HepG2 (cell line): Measurements from ENCODE around the gene SLIT1. TPM values are rescaled to one million over a fixed set of nuclear protein-coding genes. Genes with fewer than 3 reads are reported as not detected.

Experiments
- ATAC-seq: fragments of 200-7000 bp; cut with Tn5 transposase; 3 replicates; pipeline ENCODE4 v1.9.1; 2020; ENCODE audit warnings: mild to moderate bottlenecking, moderate library complexity
- BruUV-seq: library from RNA; stranded (reverse); fragments of 400-500 nt; replicated peaks from 2 replicates; lab custom pipeline; 2021; lab: Mats Ljungman, UMichigan
- CTCF ChIA-PET: fragments of 300-600 bp; formaldehyde crosslinking; extraction: SDS; loops from one replicate; lab custom pipeline; 2021; ENCODE audit warnings: low total read pairs, inconsistent platforms, low intra/inter-chr PET ratio; lab: Yijun Ruan, JAX
- POLR2A ChIA-PET: fragments of 350-600 bp; sonication (Branson Sonifier 250); formaldehyde crosslinking; loops from one replicate; lab custom pipeline; 2020; ENCODE audit warnings: antibody characterized with exemption, inconsistent platforms; lab: Yijun Ruan, JAX
- DNase-seq: peaks from one replicate; pipeline ENCODE4 v3.0.0-alpha.2; 2015; ENCODE audit warnings: low spot score
- FAIRE-seq: peaks from 3 replicates; lab custom pipeline; 2011; peaks lifted over from hg19 to GRCh38; lab: Jason Lieb, UNC
- H2AFZ ChIP-seq: one replicate; pipeline ENCODE4 v1.6.1; 2011; ENCODE audit warnings: low read length, inconsistent platforms
- H3K27ac ChIP-seq: fragments of 300-600 bp; 3 replicates; pipeline ENCODE4 v1.8.0; 2011; ENCODE audit warnings: mixed run types, mild to moderate bottlenecking, mixed read lengths, low read length, inconsistent platforms; ENCODE audit not compliant: insufficient read depth; ENCODE audit errors: extremely low read length
- H3K27me3 ChIP-seq, 2 experiments: fragments of 200-600 bp in 1 of 2; 2 replicates in 1 of 2; 3 replicates in 1 of 2; pipeline versions ENCODE4 v1.6.0 to v1.8.0; 2011; ENCODE audit warnings: low read length in 2 of 2, mild to moderate bottlenecking in 2 of 2, moderate library complexity in 2 of 2, inconsistent platforms in 1 of 2; ENCODE audit not compliant: insufficient read depth in 2 of 2, control insufficient read depth in 1 of 2
- H3K36me3 ChIP-seq, 2 experiments: fragments of 200-600 bp in 1 of 2; replicated peaks in 1 of 2; 2 replicates in 1 of 2; 3 replicates in 1 of 2; pipeline versions ENCODE4 v1.5.1 to v1.8.0; 2011; ENCODE audit warnings: low read length in 2 of 2, inconsistent platforms in 1 of 2; ENCODE audit not compliant: insufficient read depth in 2 of 2, control insufficient read depth in 1 of 2
- H3K4me1 ChIP-seq: 2 replicates; pipeline ENCODE4 v1.5.1; 2012; ENCODE audit warnings: low read length, inconsistent platforms; ENCODE audit not compliant: insufficient read depth
- H3K4me2 ChIP-seq: 2 replicates; pipeline ENCODE4 v1.6.0; 2011; ENCODE audit warnings: low read depth, low read length, inconsistent platforms
- H3K4me3 ChIP-seq, 3 experiments: fragments of 200-600 bp in 1 of 3; sonication (generic), shearing (Covaris generic) in 1 of 3; replicated peaks in 1 of 3; 2 replicates each; pipeline ENCODE4 v1.5.1; 2011 to 2016; ENCODE audit warnings: low read length in 3 of 3, inconsistent platforms in 2 of 3, low read depth in 2 of 3, mild to moderate bottlenecking in 2 of 3, control low read depth in 1 of 3, mixed read lengths in 1 of 3; ENCODE audit not compliant: insufficient read depth in 1 of 3
- H3K79me2 ChIP-seq: one replicate; pipeline ENCODE4 v1.6.1; 2011; ENCODE audit warnings: low read length, inconsistent platforms; ENCODE audit not compliant: insufficient read depth
- H3K9ac ChIP-seq: 2 replicates; pipeline ENCODE4 v1.6.0; 2011; ENCODE audit warnings: mild to moderate bottlenecking, low read depth, low read length, inconsistent platforms; ENCODE audit not compliant: insufficient read depth
- H3K9me3 ChIP-seq: 2 replicates; pipeline ENCODE4 v1.5.1; 2012; ENCODE audit warnings: mild to moderate bottlenecking, low read length
- H4K20me1 ChIP-seq: 2 replicates; pipeline ENCODE4 v1.6.0; 2011; ENCODE audit warnings: inconsistent platforms, mild to moderate bottlenecking, low read length, moderate library complexity; ENCODE audit not compliant: insufficient read depth
- CREB1 ChIP-seq, 2 experiments: fragments of 450-650 bp in 1 of 2; IDR thresholded peaks; 2 replicates each; pipeline ENCODE4 v1.6.1; 2016 to 2017; ENCODE audit warnings: control low read depth in 1 of 2, mild to moderate bottlenecking in 1 of 2, missing compliant biosample characterization in 1 of 2, missing genetic modification characterization in 1 of 2
- GTF3A ChIP-seq: sonication (generic); formaldehyde crosslinking; conservative IDR thresholded peaks from 2 replicates; pipeline ENCODE4 v1.4.0; 2020; ENCODE audit warnings: mild to moderate bottlenecking, missing genetic modification reagents
- HOXD1 ChIP-seq: sonication (generic); formaldehyde crosslinking; IDR thresholded peaks from 2 replicates; pipeline ENCODE4 v1.5.0; 2020; ENCODE audit warnings: missing genetic modification reagents
- NR2C2 ChIP-seq: sonication (generic); formaldehyde crosslinking; IDR thresholded peaks from 2 replicates; pipeline ENCODE4 v1.4.0; 2020; ENCODE audit warnings: missing genetic modification reagents, mild to moderate bottlenecking, moderate library complexity, borderline replicate concordance
- REL ChIP-seq: sonication (generic); formaldehyde crosslinking; conservative IDR thresholded peaks from 2 replicates; pipeline ENCODE4 v1.8.0; 2022; ENCODE audit warnings: mild to moderate bottlenecking, missing genetic modification reagents, moderate library complexity
- ZNF589 ChIP-seq: sonication (generic); formaldehyde crosslinking; conservative IDR thresholded peaks from 2 replicates; pipeline ENCODE4 v1.8.0; 2022; ENCODE audit warnings: mild to moderate bottlenecking, moderate library complexity, missing genetic modification reagents
- ZNF768 ChIP-seq: sonication (generic); formaldehyde crosslinking; IDR thresholded peaks from 2 replicates; pipeline ENCODE4 v1.4.0; 2020; ENCODE audit warnings: missing genetic modification reagents
- WGBS: methylation state at CpG from one replicate; pipeline ENCODE4 v1.1.6; 2017; ENCODE audit warnings: low lambda C conversion rate; 5-methylcytosine and 5-hydroxymethylcytosine counted together
- in situ Hi-C: cut with HindIII; loops from 2 replicates; pipeline ENCODE4 v1.10.0; 2017; ENCODE audit warnings: low pct_unique_long_range_greater_than_20kb; ENCODE audit not compliant: extremely low pct_ligation_motif_present
- intact Hi-C: fragments of 100-400 bp; cut with micrococcal nuclease; formaldehyde crosslinking; loops from one replicate; pipeline ENCODE4 v1.10.0; 2022; ENCODE audit not compliant: unreplicated experiment
- polyA plus RNA-seq, 8 experiments: library from polyadenylated mRNA; depleted of rRNA in 3 of 8; stranded (reverse) in 7 of 8; unstranded in 1 of 8; fragments of >200 nt; fragmentation: Illumina TruSeq in 4 of 8; extraction: Trizol in 4 of 8; gene quantifications; 2 replicates each; pipeline versions ENCODE4 v1.2.1 to v1.2.3, GENCODE V29; 2011 to 2016; ENCODE audit warnings: low read depth in 4 of 8, missing spikeins in 1 of 8, mixed read lengths in 1 of 8; ENCODE audit not compliant: insufficient read depth in 1 of 8
- total RNA-seq, 5 experiments: library from RNA; depleted of rRNA; stranded (reverse); fragments of >200 nt; fragmentation: Illumina TruSeq; extraction: Trizol; gene quantifications; 2 replicates each; pipeline ENCODE4 v1.2.3, GENCODE V29; 2016; ENCODE audit warnings: low read depth in 1 of 5
- TF ChIP-seq, protein P1 (sequence below): sonication (generic); formaldehyde crosslinking; conservative IDR thresholded peaks from 2 replicates; pipeline ENCODE4 v1.8.0; 2022; ENCODE audit warnings: missing genetic modification reagents

The SLIT1 gene
- total and polyA plus RNA-seq, 2 of the 13 experiments (the other 11 are each of a cell fraction or from before 2014, with no cell fraction given) = 0.09 to 0.33 TPM

DNA sequence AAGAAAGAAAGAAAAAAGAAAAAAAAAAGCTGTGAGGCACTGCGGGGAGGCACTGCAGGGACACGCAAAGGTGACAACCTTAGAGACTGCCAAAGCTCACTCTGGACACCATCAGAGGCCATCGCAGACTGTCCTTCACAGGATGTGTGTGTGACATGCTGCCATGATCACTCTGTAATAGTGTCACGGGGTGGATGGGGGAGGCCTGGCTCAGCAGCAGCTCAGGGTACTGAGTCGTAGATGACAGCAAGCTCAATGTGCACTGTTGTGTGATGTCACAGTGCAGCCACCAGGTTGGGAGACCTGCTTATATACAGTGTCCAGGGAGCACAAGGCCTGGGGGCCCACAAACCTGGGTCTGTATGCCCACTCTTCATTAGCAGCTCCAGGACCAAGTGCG is 83.3 kb downstream of the SLIT1 start:
- 33% methylated on average over 3 of the region's 6 CpGs for WGBS
- Histone ChIP-seq H3K9me3 (no peaks in the 10 kb centered on the region), H2AFZ (no peak overlapping the region), H3K36me3 (no peaks in the 10 kb centered on the region), H3K4me2 (no peak overlapping the region), H3K27ac (no peak overlapping the region), H3K79me2 (no peaks in the 10 kb centered on the region), H4K20me1 (no peaks in the 10 kb centered on the region), H3K4me1 (0 out of 2 replicates have a peak, but pooled peaks cover under 1% of the 10 kb centered on the region), H3K4me3 (no peak overlapping the region), H3K27me3 (peaks cover 9 to 88% of the 10 kb centered on the region in 2 experiments), H3K9ac (no peak overlapping the region)
- TF ChIP-seq CREB1 (IDR thresholded peaks at IDR 0.05) (0 out of 2 replicates have a peak, but pooled peaks have one; percentile 5), CREB1 (CRISPR knock-in tag; IDR thresholded peaks at IDR 0.05) (no peak), GTF3A (CRISPR knock-in tag) (no peak)
- BruUV-seq = no TSS peak
- CTCF ChIA-PET = no interaction called here
- intact Hi-C loops (no loop called here), in situ Hi-C loops (no loop called here)
- POLR2A ChIA-PET = no interaction called here
- FAIRE-seq = no peak
- ATAC-seq = no peak
- no peak for DNase-seq

DNA sequence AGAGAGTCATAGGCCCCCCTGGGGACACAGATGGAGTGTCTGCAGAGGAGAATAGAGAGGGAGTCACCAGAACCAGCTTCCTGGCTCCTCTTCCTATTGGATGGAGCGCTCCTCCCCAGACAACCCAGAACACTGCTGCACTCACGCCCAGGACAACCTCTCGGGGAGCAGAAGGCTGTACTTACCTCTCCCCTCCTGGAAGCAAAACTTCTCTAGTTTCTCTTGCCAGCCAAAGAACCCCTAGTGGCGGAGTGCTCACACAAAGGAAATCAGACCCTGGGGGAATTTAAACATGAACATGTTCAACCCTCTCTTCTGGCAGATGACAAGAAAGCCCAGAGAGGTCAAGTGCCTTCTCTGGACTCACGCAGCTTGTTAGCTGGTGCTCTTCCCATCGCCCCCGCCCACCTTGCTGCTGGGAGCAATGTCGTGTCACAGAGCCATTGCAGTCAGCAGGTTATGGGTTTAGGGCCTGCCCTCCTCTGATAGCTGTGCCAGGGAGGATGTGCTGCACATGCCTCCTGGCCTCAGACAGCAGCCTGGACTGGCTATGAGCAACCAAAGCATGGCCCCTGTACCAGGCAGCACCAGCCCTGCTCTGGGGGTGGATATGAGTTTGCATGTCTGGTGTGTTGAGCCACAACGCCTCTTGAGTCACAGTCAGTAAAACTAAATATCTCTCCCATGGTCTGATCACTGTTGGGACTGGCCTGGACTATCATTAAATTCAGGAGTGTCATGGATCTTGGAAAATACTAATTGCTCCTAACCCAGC is 84.4 kb downstream of the SLIT1 start:
- Histone ChIP-seq H3K4me2 (no peak overlapping the region), H3K27ac (no peak overlapping the region), H3K9ac (no peak overlapping the region), H3K79me2 (no peaks in the 10 kb centered on the region), H3K9me3 (no peaks in the 10 kb centered on the region), H3K4me3 (no peak overlapping the region), H3K4me1 (no peaks in the 10 kb centered on the region), H2AFZ (no peak overlapping the region), H3K36me3 (no peaks in the 10 kb centered on the region), H3K27me3 (peaks cover 8 to 90% of the 10 kb centered on the region in 2 experiments), H4K20me1 (no peaks in the 10 kb centered on the region)
- ChIA-PET CTCF (no interaction called here), POLR2A (no interaction called here)
- no peak for ATAC-seq
- TF ChIP-seq NR2C2 (CRISPR knock-in tag) (no peak), REL (no peak), HOXD1 (CRISPR knock-in tag) (no peak), ZNF589 (CRISPR knock-in tag) (no peak), ZNF768 (CRISPR knock-in tag) (peak; percentile 64; the same call in 1 of the 2 replicates)
- TF ChIP-seq, protein P1, sequence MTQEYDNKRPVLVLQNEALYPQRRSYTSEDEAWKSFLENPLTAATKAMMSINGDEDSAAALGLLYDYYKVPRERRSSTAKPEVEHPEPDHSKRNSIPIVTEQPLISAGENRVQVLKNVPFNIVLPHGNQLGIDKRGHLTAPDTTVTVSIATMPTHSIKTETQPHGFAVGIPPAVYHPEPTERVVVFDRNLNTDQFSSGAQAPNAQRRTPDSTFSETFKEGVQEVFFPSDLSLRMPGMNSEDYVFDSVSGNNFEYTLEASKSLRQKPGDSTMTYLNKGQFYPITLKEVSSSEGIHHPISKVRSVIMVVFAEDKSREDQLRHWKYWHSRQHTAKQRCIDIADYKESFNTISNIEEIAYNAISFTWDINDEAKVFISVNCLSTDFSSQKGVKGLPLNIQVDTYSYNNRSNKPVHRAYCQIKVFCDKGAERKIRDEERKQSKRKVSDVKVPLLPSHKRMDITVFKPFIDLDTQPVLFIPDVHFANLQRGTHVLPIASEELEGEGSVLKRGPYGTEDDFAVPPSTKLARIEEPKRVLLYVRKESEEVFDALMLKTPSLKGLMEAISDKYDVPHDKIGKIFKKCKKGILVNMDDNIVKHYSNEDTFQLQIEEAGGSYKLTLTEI (CRISPR knock-in tag) = no peak
- in situ Hi-C loops = no loop called here
- 20% methylated on average over 5 of the region's 9 CpGs for WGBS
- intact Hi-C loops = loop anchor here (2.0 kb wide), 1 partner anchor 31 kb away; no protein-coding TSS in a partner anchor
- no TSS peak for BruUV-seq
- no peak for DNase-seq
- no peak for FAIRE-seq
